GM23338 (cell line): Measurements from ENCODE around the gene CEACAM21. TPM values are rescaled to one million over a fixed set of nuclear protein-coding genes. Genes with fewer than 3 reads are reported as not detected.

Source experiments
- ATAC-seq: fragments of 200-7000 bp; cut with Tn5 transposase; 3 replicates; pipeline ENCODE4 v1.9.1; 2020
- DNase-seq: peaks from one replicate; pipeline ENCODE4 v3.0.0-alpha.2; 2015; ENCODE audit warnings: low spot score
- H2AFZ ChIP-seq: fragments of 200-600 bp; sonication (generic); 2 replicates; pipeline ENCODE4 v1.8.0; 2016; ENCODE audit warnings: antibody characterized with exemption, mild to moderate bottlenecking, moderate library complexity
- H3F3A ChIP-seq: fragments of 200-600 bp; sonication (generic); replicated peaks from 2 replicates; pipeline ENCODE4 v1.8.0; 2017; ENCODE audit warnings: antibody characterized with exemption, mixed run types, low read depth
- H3K27ac ChIP-seq: fragments of 200-600 bp; sonication (generic); 2 replicates; pipeline ENCODE4 v1.6.1; 2016; ENCODE audit warnings: low read depth
- H3K27me3 ChIP-seq: fragments of 200-600 bp; sonication (generic); 2 replicates; pipeline ENCODE4 v1.8.0; 2016; ENCODE audit warnings: mild to moderate bottlenecking, mixed run types, moderate library complexity; ENCODE audit not compliant: insufficient read depth
- H3K36me3 ChIP-seq: fragments of 200-600 bp; sonication (generic); 2 replicates; pipeline ENCODE4 v1.8.0; 2016; ENCODE audit warnings: mild to moderate bottlenecking; ENCODE audit not compliant: insufficient read depth
- H3K4me1 ChIP-seq: fragments of 200-600 bp; sonication (generic); 2 replicates; pipeline ENCODE4 v1.8.0; 2016; ENCODE audit warnings: mild to moderate bottlenecking, moderate library complexity; ENCODE audit not compliant: insufficient read depth
- H3K4me2 ChIP-seq: fragments of 200-600 bp; sonication (generic); 2 replicates; pipeline ENCODE4 v1.7.1; 2017; ENCODE audit warnings: mixed run types
- H3K4me3 ChIP-seq: fragments of 200-600 bp; sonication (generic); 2 replicates; pipeline ENCODE4 v1.6.1; 2016; ENCODE audit warnings: mixed run types
- H3K79me2 ChIP-seq: fragments of 200-600 bp; sonication (generic); replicated peaks from 2 replicates; pipeline ENCODE4 v1.8.0; 2017; ENCODE audit warnings: mild to moderate bottlenecking; ENCODE audit not compliant: insufficient read depth
- H3K9me2 ChIP-seq: fragments of 200-600 bp; sonication (generic); 2 replicates; pipeline ENCODE4 v1.8.0; 2017; ENCODE audit not compliant: insufficient read depth
- H4K20me1 ChIP-seq: fragments of 200-600 bp; sonication (generic); replicated peaks from 2 replicates; pipeline ENCODE4 v1.8.0; 2017; ENCODE audit warnings: mild to moderate bottlenecking; ENCODE audit not compliant: insufficient read depth
- H3K27ac Mint-ChIP-seq: 2 replicates; pipeline ENCODE4 v1.8.0; 2020; ENCODE audit warnings: inconsistent platforms, mild to moderate bottlenecking, moderate library complexity, mixed read lengths
- H3K27me3 Mint-ChIP-seq: 3 replicates; pipeline ENCODE4 v1.8.0; 2022; ENCODE audit warnings: low read depth, mild to moderate bottlenecking, moderate library complexity, mixed read lengths, inconsistent platforms; ENCODE audit not compliant: insufficient read depth, poor library complexity
- H3K36me3 Mint-ChIP-seq: 3 replicates; pipeline ENCODE4 v1.8.0; 2021; ENCODE audit warnings: low read depth, mild to moderate bottlenecking, inconsistent platforms, moderate library complexity, mixed read lengths
- H3K4me1 Mint-ChIP-seq: 3 replicates; pipeline ENCODE4 v1.8.0; 2020; ENCODE audit warnings: mild to moderate bottlenecking, inconsistent platforms, mixed read lengths
- H3K4me3 Mint-ChIP-seq: 3 replicates; pipeline ENCODE4 v1.8.0; 2021; ENCODE audit warnings: moderate library complexity, mild to moderate bottlenecking, inconsistent platforms, mixed read lengths
- H3K9me3 Mint-ChIP-seq: 3 replicates; pipeline ENCODE4 v1.8.0; 2020; ENCODE audit warnings: moderate library complexity, mild to moderate bottlenecking, inconsistent platforms, mixed read lengths
- CREB1 ChIP-seq: fragments of 250-450 bp; sonication (Bioruptor Pico); IDR thresholded peaks from 2 replicates; pipeline ENCODE4 v1.5.0; 2020; ENCODE audit warnings: low read depth, mild to moderate bottlenecking, moderate library complexity
- CTCF ChIP-seq, 2 experiments: fragments of 200-600 bp in 1 of 2; sonication (generic) in 1 of 2; conservative IDR thresholded peaks; 2 replicates each; pipeline versions ENCODE4 v1.5.1 to v1.6.1; 2016 to 2017; ENCODE audit warnings: antibody characterized with exemption in 2 of 2, low read depth in 2 of 2, mild to moderate bottlenecking in 2 of 2, moderate library complexity in 1 of 2
- ETS1 ChIP-seq: IDR thresholded peaks from 2 replicates; pipeline ENCODE4 v1.6.1; 2016; ENCODE audit warnings: antibody characterized with exemption
- EZH2 ChIP-seq: fragments of 200-600 bp; sonication (generic); IDR thresholded peaks from one replicate; pipeline ENCODE4 v1.8.0; 2017; ENCODE audit warnings: antibody characterized with exemption, mild to moderate bottlenecking, low read depth; ENCODE audit not compliant: unreplicated experiment
- JUNB ChIP-seq: IDR thresholded peaks from one replicate; pipeline ENCODE4 v1.6.1; 2016; ENCODE audit warnings: antibody characterized with exemption; ENCODE audit not compliant: unreplicated experiment
- POLR2AphosphoS5 ChIP-seq: IDR thresholded peaks from 2 replicates; pipeline ENCODE4 v1.6.1; 2016; ENCODE audit warnings: antibody characterized with exemption, low read depth
- REST ChIP-seq: IDR thresholded peaks from one replicate; pipeline ENCODE4 v1.6.1; 2018; ENCODE audit warnings: antibody characterized with exemption; ENCODE audit not compliant: unreplicated experiment
- STAT1 ChIP-seq: IDR thresholded peaks from one replicate; pipeline ENCODE4 v1.6.1; 2016; ENCODE audit warnings: antibody characterized with exemption; ENCODE audit not compliant: unreplicated experiment
- ZNF114 ChIP-seq: fragments of 250-450 bp; sonication (Bioruptor Pico); IDR thresholded peaks from 2 replicates; pipeline ENCODE4 v1.5.0; 2020; ENCODE audit warnings: mild to moderate bottlenecking, moderate library complexity
- ZNF331 ChIP-seq: fragments of 250-450 bp; sonication (Bioruptor Pico); IDR thresholded peaks from 2 replicates; pipeline ENCODE4 v1.5.0; 2020; ENCODE audit warnings: low read depth, mild to moderate bottlenecking, moderate library complexity
- polyA plus RNA-seq: library from polyadenylated mRNA; unstranded; fragments of >200 nt; fragmentation: Nextera tagmentation; extraction: Ambion mirVana; gene quantifications from 2 replicates; pipeline ENCODE4 v1.2.1, GENCODE V29; 2016
- total RNA-seq: library from RNA; depleted of rRNA; stranded (reverse); fragments of >200 nt; shearing (Covaris generic); gene quantifications from 2 replicates; pipeline ENCODE4 v1.2.3, GENCODE V29; 2014

The CEACAM21 gene
- total and polyA plus RNA-seq, 2 experiments from 2014 or later = not detected

- TF ChIP-seq STAT1 (no peak), EZH2 (no peak), ZNF331 (CRISPR knock-in tag) (no peak), ETS1 (no peak), JUNB (no peak)
Observed at GRCh38 chr19:41569481-41570150, 6.3 kb upstream of the CEACAM21 start (continued).

- peaks cover 3% of the 10 kb centered on the region; the same call in 1 of the 2 replicates for H4K20me1 ChIP-seq
- no peaks in the 10 kb centered on the region for H3K36me3 ChIP-seq
- no peak overlapping the region for H3K27ac ChIP-seq
- peak in 1 of 2 experiments; percentile 28; a peak in 1 of 4 replicates for TF ChIP-seq CTCF (conservative IDR thresholded peaks at IDR 0.05; ENCODE audit: low read depth in 2 of 2)
- TF ChIP-seq ZNF331 (CRISPR knock-in tag) = no peak
- TF ChIP-seq ZNF114 (CRISPR knock-in tag) = no peak
- TF ChIP-seq REST = no peak
- TF ChIP-seq CREB1 (CRISPR knock-in tag) = no peak
- no peak for TF ChIP-seq JUNB
- no peak for TF ChIP-seq POLR2AphosphoS5
- TF ChIP-seq ETS1 = no peak
- TF ChIP-seq STAT1 = no peak
- DNase-seq (peak; percentile 40), ATAC-seq (peak; percentile 53)
- Mint-ChIP-seq H3K36me3 (no peaks in the 10 kb centered on the region), H3K27ac (no peak overlapping the region), H3K27me3 (peaks cover 41% of the 10 kb centered on the region), H3K4me3 (no peak overlapping the region), H3K4me1 (peaks cover 10% of the 10 kb centered on the region; the same call in 2 of the 3 replicates), H3K9me3 (no peaks in the 10 kb centered on the region)
- peak overlapping the region; percentile 49; the same call in 1 of the 2 replicates for H3K4me2 ChIP-seq
- peaks cover 71% of the 10 kb centered on the region for H3K27me3 ChIP-seq
- 0 out of 2 replicates have a peak, but pooled peaks cover 4% of the 10 kb centered on the region for H3K4me1 ChIP-seq
- no peaks in the 10 kb centered on the region for H3F3A ChIP-seq
- no peak overlapping the region for H3K4me3 ChIP-seq
- H3K9me2 ChIP-seq = no peaks in the 10 kb centered on the region
- no peaks in the 10 kb centered on the region for H3K79me2 ChIP-seq
- peak overlapping the region; percentile 89 for H2AFZ ChIP-seq
Observed at GRCh38 chr19:41570179-41570578, 5.8 kb upstream of the CEACAM21 start.
